ENCODE data around the gene LOXL1. TPM values are rescaled to one million over a fixed set of nuclear protein-coding genes. Genes with fewer than 3 reads are reported as not detected.

The LOXL1 gene
- total RNA-seq (6.6 TPM), polyA plus RNA-seq (6.7 TPM)
- long read RNA-seq, donor 1, result 0 reads
- long read RNA-seq, donor 2, result 0 reads
- long read RNA-seq, donor 3, partial matches to known transcripts, result 0 of 1 reads
- long read RNA-seq, donor 3, other reads (novel, unspliced or antisense), result 0 of 1 reads
- long read RNA-seq, donor 4, result 0 reads
- long read RNA-seq, donor 5, partial matches to known transcripts, result 0 of 6 reads
- long read RNA-seq, donor 5, other reads (novel, unspliced or antisense), result 0 of 6 reads
- long read RNA-seq, donor 6, result 0 reads
- long read RNA-seq, donor 7, partial matches to known transcripts, result 0 of 1 reads
- long read RNA-seq, donor 7, other reads (novel, unspliced or antisense), result 0 of 1 reads
- long read RNA-seq, donor 8, partial matches to known transcripts, result 0 of 2 reads
- long read RNA-seq, donor 8, other reads (novel, unspliced or antisense), result 0 of 2 reads
- long read RNA-seq, donor 9, partial matches to known transcripts, result 0 of 2 reads
- long read RNA-seq, donor 9, other reads (novel, unspliced or antisense), result 0 of 2 reads
- long read RNA-seq, donor 10, partial matches to known transcripts, result 0 of 1 reads
- long read RNA-seq, donor 10, other reads (novel, unspliced or antisense), result 0 of 1 reads

GRCh38 chr15:73926219-73927002 is at the start of gene LOXL1:
Gene LOXL1 (plus strand): TSS chr15:73926462. CDS start chr15:73926784, 322 bp downstream.
- no peak for DNase-seq (ENCODE audit: low read depth in 6 of 9, low spot score in 9 of 9)
- H3K27me3 ChIP-seq (ENCODE audit: control insufficient read depth in 2 of 2, insufficient read depth in 1 of 2, low read length in 1 of 2), result peaks cover 26 to 59% of the 10 kb centered on the region in 2 donors
- H3K27ac ChIP-seq (ENCODE audit: low read depth in 1 of 2, low read length in 1 of 2), result peak within 1 kb of the TSS in 1 of 2 donors; percentile 25
- H3K4me1 ChIP-seq (ENCODE audit: control insufficient read depth in 2 of 2, insufficient read depth in 2 of 2, low read length in 2 of 2), result peaks cover 20 to 53% of the 10 kb centered on the region in 2 donors
- no peaks in the 10 kb centered on the region for H3K9me3 ChIP-seq (ENCODE audit: control insufficient read depth in 2 of 2, insufficient read depth in 1 of 2, low read length in 1 of 2)
- 37% methylated on average over 47 of the region's 47 CpGs for WGBS
- no peaks in the 10 kb centered on the region for H3K36me3 ChIP-seq (ENCODE audit: control insufficient read depth in 2 of 2, insufficient read depth in 2 of 2, low read length in 1 of 2)
- peak within 1 kb of the TSS; percentile 34 to 72 for H3K4me3 ChIP-seq (ENCODE audit: low read length in 2 of 2)

- Histone ChIP-seq H3K9me3 (ENCODE audit: control insufficient read depth in 2 of 2, insufficient read depth in 1 of 2, low read length in 1 of 2) (no peaks in the 10 kb centered on the region), H3K27me3 (ENCODE audit: control insufficient read depth in 2 of 2, insufficient read depth in 1 of 2, low read length in 1 of 2) (no peaks in the 10 kb centered on the region), H3K36me3 (ENCODE audit: control insufficient read depth in 2 of 2, insufficient read depth in 2 of 2, low read length in 1 of 2) (no peaks in the 10 kb centered on the region), H3K4me3 (ENCODE audit: low read length in 2 of 2) (no peak overlapping the region), H3K4me1 (ENCODE audit: control insufficient read depth in 2 of 2, insufficient read depth in 2 of 2, low read length in 2 of 2) (no peaks in the 10 kb centered on the region), H3K27ac (ENCODE audit: low read depth in 1 of 2, low read length in 1 of 2) (no peak overlapping the region)
- no peak for DNase-seq (ENCODE audit: low read depth in 6 of 9, low spot score in 9 of 9)
- WGBS, result 75% methylated on average over 3 of the region's 3 CpGs
These were observed 46.8 kb upstream of the LOXL1 start for GRCh38 chr15:73879426-73879825.

GRCh38 chr15:73881579-73882320 is 44.5 kb upstream of the LOXL1 start:
- Histone ChIP-seq H3K27ac (ENCODE audit: low read depth in 1 of 2, low read length in 1 of 2) (no peak overlapping the region), H3K27me3 (ENCODE audit: control insufficient read depth in 2 of 2, insufficient read depth in 1 of 2, low read length in 1 of 2) (no peaks in the 10 kb centered on the region), H3K9me3 (ENCODE audit: control insufficient read depth in 2 of 2, insufficient read depth in 1 of 2, low read length in 1 of 2) (no peaks in the 10 kb centered on the region), H3K36me3 (ENCODE audit: control insufficient read depth in 2 of 2, insufficient read depth in 2 of 2, low read length in 1 of 2) (no peaks in the 10 kb centered on the region), H3K4me3 (ENCODE audit: low read length in 2 of 2) (no peak overlapping the region), H3K4me1 (ENCODE audit: control insufficient read depth in 2 of 2, insufficient read depth in 2 of 2, low read length in 2 of 2) (no peaks in the 10 kb centered on the region)
- 94% methylated on average over 12 of the region's 12 CpGs for WGBS
- no peak for DNase-seq (ENCODE audit: low read depth in 6 of 9, low spot score in 9 of 9)

GRCh38 chr15:73882761-73883419 is 43.4 kb upstream of the LOXL1 start:
- Histone ChIP-seq H3K4me3 (ENCODE audit: low read length in 2 of 2) (no peak overlapping the region), H3K27me3 (ENCODE audit: control insufficient read depth in 2 of 2, insufficient read depth in 1 of 2, low read length in 1 of 2) (no peaks in the 10 kb centered on the region), H3K36me3 (ENCODE audit: control insufficient read depth in 2 of 2, insufficient read depth in 2 of 2, low read length in 1 of 2) (no peaks in the 10 kb centered on the region), H3K4me1 (ENCODE audit: control insufficient read depth in 2 of 2, insufficient read depth in 2 of 2, low read length in 2 of 2) (no peaks in the 10 kb centered on the region), H3K27ac (ENCODE audit: low read depth in 1 of 2, low read length in 1 of 2) (no peak overlapping the region), H3K9me3 (ENCODE audit: control insufficient read depth in 2 of 2, insufficient read depth in 1 of 2, low read length in 1 of 2) (no peaks in the 10 kb centered on the region)
- DNase-seq (ENCODE audit: low read depth in 6 of 9, low spot score in 9 of 9), result no peak
- WGBS, result 95% methylated on average over 10 of the region's 10 CpGs

- H3K4me1 ChIP-seq (ENCODE audit: control insufficient read depth in 2 of 2, insufficient read depth in 2 of 2, low read length in 2 of 2), result no peaks in the 10 kb centered on the region
- H3K9me3 ChIP-seq (ENCODE audit: control insufficient read depth in 2 of 2, insufficient read depth in 1 of 2, low read length in 1 of 2), result no peaks in the 10 kb centered on the region
- no peaks in the 10 kb centered on the region for H3K36me3 ChIP-seq (ENCODE audit: control insufficient read depth in 2 of 2, insufficient read depth in 2 of 2, low read length in 1 of 2)
- H3K4me3 ChIP-seq (ENCODE audit: low read length in 2 of 2), result no peak overlapping the region
- WGBS, result 93% methylated on average over 3 of the region's 3 CpGs
- no peak for DNase-seq (ENCODE audit: low read depth in 6 of 9, low spot score in 9 of 9)
- no peak overlapping the region for H3K27ac ChIP-seq (ENCODE audit: low read depth in 1 of 2, low read length in 1 of 2)
- H3K27me3 ChIP-seq (ENCODE audit: control insufficient read depth in 2 of 2, insufficient read depth in 1 of 2, low read length in 1 of 2), result no peaks in the 10 kb centered on the region
These were observed 42.1 kb upstream of the LOXL1 start for GRCh38 chr15:73884159-73884558.

GRCh38 chr15:73885954-73886700 is 40.1 kb upstream of the LOXL1 start:
- WGBS, result 95% methylated on average over 9 of the region's 9 CpGs
- Histone ChIP-seq H3K27ac (ENCODE audit: low read depth in 1 of 2, low read length in 1 of 2) (no peak overlapping the region), H3K36me3 (ENCODE audit: control insufficient read depth in 2 of 2, insufficient read depth in 2 of 2, low read length in 1 of 2) (no peaks in the 10 kb centered on the region), H3K9me3 (ENCODE audit: control insufficient read depth in 2 of 2, insufficient read depth in 1 of 2, low read length in 1 of 2) (no peaks in the 10 kb centered on the region), H3K4me1 (ENCODE audit: control insufficient read depth in 2 of 2, insufficient read depth in 2 of 2, low read length in 2 of 2) (no peaks in the 10 kb centered on the region), H3K27me3 (ENCODE audit: control insufficient read depth in 2 of 2, insufficient read depth in 1 of 2, low read length in 1 of 2) (peaks cover 0 to 3% of the 10 kb centered on the region in 2 donors), H3K4me3 (ENCODE audit: low read length in 2 of 2) (no peak overlapping the region)
- no peak for DNase-seq (ENCODE audit: low read depth in 6 of 9, low spot score in 9 of 9)

- no peaks in the 10 kb centered on the region for H3K4me1 ChIP-seq (ENCODE audit: control insufficient read depth in 2 of 2, insufficient read depth in 2 of 2, low read length in 2 of 2)
- 95% methylated on average over 5 of the region's 5 CpGs for WGBS
- H3K27ac ChIP-seq (ENCODE audit: low read depth in 1 of 2, low read length in 1 of 2), result no peak overlapping the region
- H3K4me3 ChIP-seq (ENCODE audit: low read length in 2 of 2), result no peak overlapping the region
- no peak for DNase-seq (ENCODE audit: low read depth in 6 of 9, low spot score in 9 of 9)
- H3K36me3 ChIP-seq (ENCODE audit: control insufficient read depth in 2 of 2, insufficient read depth in 2 of 2, low read length in 1 of 2), result no peaks in the 10 kb centered on the region
- H3K9me3 ChIP-seq (ENCODE audit: control insufficient read depth in 2 of 2, insufficient read depth in 1 of 2, low read length in 1 of 2), result peaks cover 0 to 4% of the 10 kb centered on the region in 2 donors
- peaks cover 0 to 3% of the 10 kb centered on the region in 2 donors for H3K27me3 ChIP-seq (ENCODE audit: control insufficient read depth in 2 of 2, insufficient read depth in 1 of 2, low read length in 1 of 2)
These were observed 39.4 kb upstream of the LOXL1 start for GRCh38 chr15:73886717-73887345.

All from thymus (tissue), 14 donors.